ENCODE measurements around the gene CAPN2.

The CAPN2 gene

DNA sequence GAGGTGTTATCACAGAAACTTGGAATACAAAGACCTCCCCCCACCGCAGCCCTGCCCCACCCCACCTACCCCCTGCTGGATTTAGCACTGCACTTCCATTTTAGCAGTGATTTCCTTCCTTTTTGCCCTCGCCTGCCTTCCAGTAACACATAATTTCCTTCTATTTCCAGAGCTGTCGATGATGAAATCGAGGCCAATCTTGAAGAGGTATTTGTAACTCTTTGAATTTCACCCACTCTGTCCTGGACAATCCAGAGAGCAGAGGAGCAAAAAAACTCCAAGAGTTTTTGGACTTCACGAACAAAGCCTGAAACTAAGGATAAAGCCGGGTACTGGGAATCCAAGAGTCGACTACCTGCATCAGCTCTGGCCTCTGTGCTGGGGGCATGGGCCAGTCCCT, 49.1 kb downstream of the CAPN2 start:
- no peak for DNase-seq

DNA sequence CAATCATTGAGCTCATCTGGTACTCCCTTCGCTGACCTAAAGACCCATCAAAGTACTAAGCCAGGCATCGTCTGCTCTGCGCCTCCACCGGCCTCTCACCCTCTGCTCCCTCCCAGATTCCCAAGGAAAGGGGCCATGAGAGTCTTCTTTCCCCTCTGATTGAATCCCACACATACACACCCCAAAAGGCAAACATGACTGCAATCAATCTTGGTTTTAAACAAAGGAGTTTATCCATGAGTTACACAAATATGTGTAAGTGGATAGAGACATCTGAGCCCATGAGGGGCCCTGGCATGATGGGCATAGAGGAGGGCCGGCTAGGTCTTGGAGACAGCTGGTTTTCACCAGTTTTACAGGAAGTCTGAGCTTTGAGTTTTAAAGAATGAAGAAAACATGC, 50.9 kb downstream of the CAPN2 start:
- DNase-seq: no peak

DNA sequence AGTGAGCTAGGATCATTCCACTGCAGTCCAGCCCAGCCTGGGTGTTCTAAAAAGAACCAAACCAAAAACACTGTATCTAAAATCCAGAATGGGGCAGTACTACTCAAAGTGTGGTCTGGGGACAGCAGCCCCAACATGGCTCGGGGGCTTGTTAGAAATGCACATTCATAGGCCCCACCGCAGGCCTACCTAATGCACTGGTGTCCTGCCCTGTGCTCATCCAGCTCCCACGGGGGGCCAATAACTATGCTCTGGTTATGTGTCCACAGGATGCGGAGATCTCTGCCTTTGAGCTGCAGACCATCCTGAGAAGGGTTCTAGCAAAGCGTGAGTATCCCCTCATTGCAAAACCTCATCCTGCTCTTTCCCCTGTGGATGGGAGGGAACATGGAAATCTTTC, 51.5 kb downstream of the CAPN2 start:
- no peak for DNase-seq

DNA sequence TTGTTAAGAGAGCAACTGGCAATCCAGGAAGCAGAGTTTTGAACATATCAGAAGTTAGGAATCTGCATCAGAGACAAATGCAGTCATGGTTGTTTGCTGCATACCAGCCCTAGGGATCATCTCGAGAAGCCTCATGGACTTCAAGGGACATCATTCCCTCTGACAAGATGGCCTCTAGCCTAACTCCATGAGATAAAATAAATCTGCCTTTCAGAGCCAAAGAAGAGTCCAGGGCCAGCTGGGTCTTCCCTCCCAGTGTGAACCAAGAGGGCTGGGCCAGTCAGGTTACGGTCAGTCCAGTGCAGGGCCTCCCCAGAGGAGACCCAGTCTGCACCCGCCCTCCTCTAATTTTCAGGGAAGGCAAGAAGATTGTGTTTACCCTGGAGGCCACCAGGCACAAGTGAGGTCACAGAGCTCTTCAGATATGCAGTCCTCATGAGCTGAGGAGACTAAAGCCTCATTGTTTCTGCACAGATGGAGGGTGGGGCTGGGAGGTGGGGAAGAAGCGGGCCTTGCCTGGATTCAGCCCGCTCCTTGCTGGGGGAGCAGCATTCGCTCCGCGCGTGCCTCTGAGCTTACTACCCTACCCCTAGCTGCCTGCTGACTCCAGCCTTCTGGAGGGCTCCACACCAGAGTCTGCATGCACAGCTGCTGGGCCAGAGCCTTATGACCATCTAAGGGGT, 52.8 kb downstream of the CAPN2 start:
- peak; percentile 58 for DNase-seq

DNA sequence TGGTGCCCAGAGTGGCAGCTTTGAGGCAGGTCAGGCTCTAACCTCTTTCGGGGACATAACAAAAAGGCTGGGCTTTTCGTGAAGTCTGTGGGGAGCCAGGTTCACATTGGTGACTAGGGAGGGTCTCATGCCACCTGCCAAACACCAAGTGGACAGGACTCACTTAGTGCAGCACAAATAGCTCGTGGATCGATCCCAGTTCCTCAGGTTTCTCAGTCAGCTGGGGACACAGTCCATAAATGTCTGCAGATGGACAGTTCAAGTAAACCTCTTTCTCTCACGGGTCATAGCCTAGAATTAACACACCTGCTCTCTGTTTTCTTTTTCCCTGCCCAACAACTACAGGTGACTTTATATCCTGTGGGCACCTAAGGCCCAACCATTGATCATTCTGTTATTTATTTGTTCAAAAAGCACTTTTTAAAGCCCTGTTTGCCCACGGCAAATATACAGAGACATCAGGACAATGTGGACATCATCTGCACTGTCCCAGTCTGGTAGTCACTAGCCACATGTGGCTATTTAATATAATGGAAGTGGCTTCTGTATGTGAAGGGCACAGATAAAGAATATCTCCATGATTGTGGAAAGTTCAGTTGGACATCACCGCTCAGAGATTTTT, 53.5 kb downstream of the CAPN2 start:
- DNase-seq: no peak

DNA sequence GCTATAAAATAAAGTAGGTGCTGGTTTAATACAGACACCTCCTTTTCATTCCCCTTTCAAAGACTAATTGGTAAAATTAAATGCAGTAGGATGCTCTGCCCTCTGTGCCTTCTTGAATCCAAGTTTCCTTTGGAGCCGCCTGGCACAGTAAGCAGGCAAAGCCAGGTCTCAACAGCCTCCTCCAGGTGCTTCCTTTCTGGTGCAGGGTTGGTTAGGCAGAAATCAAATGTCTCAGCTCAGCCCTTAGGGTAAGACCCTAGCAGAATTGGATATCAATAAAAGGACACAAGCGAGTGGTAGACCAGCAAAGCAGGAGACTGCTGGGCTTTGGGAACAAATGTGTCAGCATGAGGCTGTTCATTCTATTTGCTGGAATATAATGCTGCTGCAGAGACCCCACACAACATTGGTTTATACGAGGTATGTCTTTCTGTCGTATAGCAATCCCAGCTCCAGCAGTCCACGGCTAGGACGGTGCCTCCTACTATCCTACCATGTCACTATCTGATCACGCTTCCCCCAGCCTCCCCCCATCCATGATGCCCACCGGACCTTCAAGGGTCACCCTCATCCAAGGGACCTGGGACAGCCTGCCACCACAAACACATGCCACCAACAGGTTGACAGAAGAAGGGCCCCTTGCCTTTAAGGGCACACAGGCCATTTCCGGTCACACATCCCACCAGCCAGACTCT, 58.4 kb downstream of the CAPN2 start:
- DNase-seq: no peak

DNA sequence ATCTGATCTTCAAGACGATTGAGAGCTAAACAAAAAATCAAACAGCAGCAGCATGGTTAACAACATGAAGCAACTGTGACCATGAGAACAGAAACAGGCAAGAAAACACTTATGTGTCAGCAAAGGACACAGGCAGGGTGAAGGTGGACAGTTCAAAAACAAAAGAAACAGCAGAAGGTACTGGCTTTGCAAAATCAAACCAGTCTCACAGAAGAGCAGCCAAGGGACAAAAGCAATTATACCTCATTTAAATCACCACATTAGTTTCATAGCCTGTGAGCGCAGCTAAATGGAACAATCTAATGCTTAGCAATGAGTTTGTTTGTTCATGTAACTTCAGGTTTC, 59.1 kb downstream of the CAPN2 start:
- no peak for DNase-seq

DNA sequence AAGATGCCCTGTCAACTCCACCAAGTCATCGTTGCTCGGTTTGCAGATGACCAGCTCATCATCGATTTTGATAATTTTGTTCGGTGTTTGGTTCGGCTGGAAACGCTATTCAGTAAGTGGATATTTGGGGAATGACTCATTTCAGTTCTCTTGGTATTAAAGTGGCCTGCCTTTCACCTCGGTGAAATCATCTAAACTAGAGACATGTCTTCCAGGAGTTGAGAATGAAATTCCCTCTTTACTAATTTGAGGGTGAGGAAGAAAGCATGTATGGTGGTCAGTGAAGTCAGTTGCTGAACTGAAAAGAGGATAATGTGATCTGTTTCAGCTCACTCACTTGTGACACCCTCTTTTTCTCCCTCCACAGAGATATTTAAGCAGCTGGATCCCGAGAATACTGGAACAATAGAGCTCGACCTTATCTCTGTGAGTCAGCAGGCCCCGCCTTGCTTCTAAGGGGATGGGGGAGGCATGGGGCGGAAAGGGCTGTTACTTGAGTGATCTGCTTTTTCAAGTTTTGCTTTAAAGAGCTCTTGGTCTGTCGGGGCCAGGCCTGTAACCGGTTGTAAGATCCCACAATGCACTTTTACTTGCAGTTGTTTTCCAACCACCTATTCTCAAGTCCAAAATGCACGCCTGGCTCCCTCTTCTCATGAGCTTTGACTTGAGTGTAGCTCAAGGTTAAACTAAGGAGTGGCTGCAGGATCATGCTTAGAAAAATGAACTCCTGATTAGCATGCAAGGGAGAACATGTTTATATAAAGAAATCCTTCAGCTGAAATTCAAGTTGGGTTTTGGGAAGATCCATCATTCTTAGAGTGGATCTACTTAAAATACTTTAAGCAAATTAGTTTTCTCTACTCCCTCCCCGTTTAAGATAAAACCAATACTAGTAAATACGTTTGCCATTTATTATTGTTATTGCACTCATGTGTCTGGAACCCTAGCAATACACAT, 59.8 kb downstream of the CAPN2 start:
- no peak for DNase-seq

DNA sequence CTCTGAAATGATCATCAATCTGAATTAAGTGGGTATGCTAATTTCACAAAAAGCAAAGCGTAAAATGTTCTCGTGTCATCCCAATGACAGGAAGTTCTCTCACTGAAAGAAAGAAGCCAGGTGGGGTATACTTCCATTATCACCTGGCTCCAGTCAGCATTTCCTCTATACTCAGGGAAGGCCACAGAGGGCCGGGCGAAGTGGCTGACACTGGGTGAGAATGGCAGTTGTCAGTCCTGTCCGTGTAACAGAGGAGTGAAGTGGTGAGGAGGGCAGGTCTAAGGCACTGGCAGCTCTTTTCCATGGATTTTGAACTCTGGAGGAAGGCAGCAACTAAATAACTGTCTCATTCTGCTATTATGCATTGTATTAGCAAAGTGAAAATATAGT, 60.4 kb downstream of the CAPN2 start:
- DNase-seq: no peak

DNA sequence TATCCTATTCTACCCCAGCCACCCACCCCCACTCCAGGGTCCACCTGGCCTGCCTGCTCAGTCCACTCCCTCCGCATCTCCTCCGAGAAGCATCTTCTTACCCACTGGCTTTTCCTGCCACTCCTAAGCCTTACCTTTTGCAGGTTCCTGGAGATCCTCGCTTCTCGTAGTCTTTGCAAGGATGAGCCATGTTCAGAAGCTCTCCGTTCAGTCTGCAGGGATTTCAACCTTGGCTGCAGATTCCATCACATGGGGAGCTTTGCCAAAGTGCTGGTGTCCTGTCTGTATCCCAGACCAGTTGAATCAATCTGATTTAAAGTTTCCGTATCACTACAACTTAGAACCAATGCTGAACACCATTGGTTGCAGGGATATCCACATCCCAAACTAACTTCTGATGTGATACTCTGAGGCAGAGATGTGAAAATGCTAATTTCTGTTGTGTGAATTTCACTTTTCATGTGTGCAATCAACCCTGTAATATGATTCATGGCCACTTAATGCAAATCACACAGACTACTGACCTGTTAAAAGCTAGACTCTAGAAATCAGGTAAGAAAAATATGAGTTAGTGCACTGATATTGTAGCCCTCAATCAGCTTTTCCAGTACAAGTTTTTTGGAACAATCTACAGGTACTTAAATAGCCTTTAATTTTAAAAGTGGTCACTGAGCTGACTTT, 61.9 kb downstream of the CAPN2 start:
- DNase-seq: no peak

DNA sequence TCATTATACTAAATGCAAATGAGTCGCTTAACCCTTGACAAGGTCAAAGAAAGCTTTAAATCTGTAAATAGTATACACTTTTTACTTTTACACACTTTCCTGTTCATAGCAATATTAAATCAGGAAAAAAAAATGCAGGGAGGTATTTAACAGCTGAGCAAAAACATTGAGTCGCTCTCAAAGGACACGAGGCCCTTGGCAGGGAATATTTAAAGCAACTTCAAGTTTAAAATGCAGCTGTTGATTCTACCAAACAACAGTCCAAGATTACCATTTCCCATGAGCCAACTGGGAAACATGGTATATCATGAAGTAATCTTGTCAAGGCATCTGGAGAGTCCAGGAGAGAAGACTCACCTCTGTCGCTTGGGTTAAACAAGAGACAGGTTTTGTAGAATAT, 62.7 kb downstream of the CAPN2 start:
- no peak for DNase-seq

DNA sequence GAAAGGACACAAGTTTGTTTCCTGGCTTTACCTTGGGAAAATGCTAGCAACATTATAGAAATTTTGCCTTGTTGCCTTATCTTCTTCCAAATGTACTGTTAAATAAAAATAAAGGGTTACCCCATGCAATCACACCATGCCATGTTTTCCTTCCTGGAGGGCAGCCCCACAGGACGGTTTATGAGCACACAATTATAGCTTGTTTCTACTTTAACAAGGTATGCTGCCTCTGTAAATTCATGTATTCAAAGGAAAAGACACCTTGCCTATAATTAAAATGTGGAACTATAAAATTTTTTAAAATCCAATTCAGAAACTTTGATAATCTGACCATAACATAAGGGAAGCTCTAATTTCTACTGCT, 63.4 kb downstream of the CAPN2 start:
- no peak for DNase-seq

DNA sequence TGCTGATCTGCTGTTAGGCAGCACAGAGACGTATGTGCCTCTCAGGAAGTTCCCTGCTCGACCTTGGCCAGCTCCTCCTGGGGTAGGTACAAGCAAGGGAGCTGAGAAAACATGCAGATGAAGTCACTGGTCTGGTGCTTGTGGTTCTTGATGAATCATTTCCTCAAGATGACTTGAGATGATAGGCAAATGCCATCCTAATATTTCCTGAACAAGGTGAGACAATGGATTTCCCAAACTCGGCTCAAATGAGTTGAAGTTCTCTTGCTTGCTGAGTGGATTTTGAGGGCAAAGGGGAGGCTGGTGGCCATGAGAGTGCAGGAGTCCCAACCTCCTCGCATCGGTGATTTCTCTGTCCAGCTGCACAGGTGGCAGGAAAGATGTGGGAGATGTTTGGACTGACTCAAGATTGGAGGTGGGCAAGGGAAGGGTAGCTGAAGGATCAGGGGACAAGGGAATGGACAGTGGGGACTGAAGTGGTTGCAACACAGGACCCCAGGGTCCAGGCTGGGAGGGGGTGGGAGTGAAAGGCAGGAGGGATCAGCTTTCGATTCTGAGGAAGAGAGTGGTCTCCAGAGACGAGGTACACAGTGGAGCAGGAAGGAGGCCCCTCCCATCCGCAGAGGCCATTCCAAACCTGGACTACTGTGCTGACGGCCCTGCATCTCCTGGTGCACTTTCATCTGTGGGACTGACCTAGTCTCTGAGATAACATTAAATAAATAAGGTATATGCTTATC, 63.9 kb downstream of the CAPN2 start:
- DNase-seq: no peak

DNA sequence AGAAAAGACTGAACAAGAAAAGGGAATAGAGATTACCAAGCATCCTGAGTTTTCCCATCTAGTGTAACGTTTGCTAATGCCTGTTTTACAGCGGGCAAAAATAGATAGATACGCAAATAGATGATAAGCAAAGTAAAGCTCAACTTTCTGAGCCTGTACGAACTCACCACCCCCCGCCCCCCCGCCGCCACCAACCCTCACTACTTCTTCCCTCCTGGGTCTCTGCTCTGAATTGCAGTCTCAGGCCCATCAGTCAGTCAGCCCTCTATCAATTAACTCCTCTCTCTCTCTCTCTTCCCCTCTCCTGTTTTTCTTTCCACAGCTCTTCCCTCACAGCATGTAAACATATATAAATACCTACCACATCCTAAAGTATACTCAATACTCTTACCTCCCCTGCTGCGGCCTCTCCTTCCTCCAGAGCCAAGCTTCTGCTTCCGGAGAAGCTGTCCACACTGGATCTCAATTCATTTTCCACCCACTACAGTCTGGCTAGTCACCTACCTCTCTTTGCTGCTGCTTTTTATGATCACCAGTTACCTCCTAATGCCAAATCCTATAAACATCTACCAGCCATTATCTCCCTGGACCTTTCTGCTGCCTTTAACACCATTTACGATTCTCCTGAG, 64.6 kb downstream of the CAPN2 start:
- peak; percentile 12 for DNase-seq

DNA sequence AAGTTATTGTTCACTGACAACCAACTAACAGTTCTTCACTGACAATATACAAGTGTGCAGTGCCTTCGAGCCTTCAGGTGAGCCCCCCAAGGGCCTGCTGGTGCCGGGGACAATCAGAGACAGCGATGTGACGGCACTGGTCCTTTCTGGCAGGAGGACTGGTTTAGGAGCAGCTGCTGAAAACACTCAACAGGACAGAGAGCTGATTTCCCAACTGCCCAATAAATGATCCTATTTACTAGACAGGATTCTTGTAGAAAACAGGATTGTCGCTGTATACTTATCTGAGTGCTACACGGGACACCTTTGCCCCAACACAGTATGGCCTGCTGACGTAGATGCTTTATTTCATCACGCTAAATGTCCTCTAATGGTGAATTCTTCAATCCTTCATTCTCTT, 68.0 kb downstream of the CAPN2 start:
- no peak for DNase-seq

DNA sequence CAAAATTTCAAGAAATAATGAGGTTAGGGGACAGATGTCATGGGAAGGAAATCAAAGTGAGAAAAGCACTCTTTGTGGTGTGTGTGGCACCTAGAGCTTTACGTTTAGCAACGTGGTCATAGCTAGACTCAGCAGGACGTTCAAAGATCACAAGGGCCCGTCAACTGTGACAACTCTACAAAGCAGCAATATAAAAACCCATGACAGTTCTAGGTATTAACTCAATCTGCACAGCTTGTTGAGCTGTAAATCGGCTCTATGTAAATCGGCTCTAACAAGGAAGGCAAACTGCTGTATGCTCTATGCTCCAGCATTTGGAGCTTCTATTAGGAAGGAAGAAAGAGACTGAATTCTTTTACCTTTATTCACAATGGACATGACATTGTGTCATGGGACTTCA, 68.6 kb downstream of the CAPN2 start:
- DNase-seq: peak; percentile 32

DNA sequence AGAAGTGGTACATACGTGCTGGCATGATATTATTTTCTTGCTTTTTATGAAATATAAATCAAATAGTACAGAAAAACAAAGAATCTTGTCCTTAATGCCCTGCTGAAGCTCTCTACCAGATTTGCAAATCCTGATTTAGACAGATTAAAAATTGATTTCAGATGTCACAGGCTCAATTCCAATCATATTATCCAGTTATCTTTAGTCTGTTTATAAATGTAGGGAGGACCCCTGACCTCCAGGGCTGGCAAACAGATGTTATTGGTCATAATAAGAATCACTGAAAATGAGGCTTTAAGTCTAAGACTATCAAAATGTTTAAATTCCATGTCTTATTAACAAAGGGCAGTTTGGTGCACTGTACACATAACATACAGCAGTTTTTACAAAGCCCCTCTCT, 71.3 kb downstream of the CAPN2 start:
- no peak for DNase-seq

DNA sequence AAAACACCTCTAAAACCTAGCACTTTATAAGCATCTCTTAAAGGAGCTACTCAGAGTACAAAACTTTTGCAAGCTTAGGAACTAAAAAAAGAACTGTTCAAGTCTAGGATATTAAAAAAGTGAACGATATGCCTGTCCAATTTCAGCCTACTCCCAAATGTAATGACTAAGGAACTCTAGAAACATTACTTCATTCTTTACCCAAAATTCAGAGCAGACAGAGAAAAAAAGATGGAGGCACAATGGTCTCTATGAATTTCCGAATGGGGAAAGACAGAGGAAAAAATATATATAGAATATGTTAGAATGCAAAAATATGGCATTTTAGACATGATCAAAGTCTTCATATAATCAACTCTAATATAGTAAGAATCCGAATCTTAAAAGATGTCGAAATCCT, 72.2 kb downstream of the CAPN2 start:
- DNase-seq: no peak

DNA sequence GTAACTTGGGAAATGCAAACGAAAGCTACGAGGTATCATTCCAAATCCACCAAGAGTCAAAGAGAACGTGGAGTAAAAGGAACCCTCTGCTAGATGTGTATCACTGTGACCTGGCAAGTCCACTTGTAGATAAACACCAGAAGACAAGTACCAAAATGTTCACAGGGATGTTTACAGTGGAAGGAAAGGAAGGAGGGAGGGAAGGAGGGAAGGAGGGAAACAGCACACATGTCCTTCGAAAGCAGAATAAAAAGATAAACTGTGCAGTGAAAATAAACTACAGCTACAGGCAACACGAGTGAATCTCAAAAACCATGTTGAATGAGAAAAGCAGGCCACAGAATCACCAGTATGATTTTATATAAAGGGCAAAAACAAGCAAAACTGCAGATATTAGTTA, 73.5 kb downstream of the CAPN2 start:
- no peak for DNase-seq

DNA sequence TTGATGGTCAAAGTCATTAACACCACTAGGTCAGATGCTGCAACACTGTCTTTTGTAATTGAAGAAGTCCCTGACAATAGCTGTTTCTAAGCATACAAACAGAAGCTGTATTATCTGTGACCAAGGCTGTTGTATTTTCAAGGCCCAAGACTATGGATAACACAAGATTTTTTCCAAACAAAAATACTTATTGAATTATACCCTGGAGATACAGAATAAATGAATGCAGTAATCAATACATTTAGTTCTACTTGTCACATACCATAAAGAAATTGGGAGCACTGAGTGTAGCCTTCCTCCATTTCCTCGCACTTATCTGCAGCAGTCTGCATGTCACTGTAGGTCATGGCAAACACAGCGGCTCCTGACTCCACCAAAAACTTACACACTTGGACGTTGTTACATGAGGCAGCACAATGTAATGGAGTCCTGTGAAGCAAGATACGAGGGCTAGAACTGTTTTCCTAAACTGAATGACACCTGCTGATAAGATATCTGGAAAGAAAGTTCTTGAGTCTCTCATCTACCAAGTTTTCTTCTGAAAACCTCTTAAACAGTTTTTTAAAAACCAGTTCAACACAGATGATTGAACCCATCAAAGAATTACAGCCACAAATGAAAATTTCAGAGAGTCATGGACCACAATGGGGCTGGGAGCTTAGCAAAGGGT, 76.5 kb downstream of the CAPN2 start:
- DNase-seq: no peak

DNA sequence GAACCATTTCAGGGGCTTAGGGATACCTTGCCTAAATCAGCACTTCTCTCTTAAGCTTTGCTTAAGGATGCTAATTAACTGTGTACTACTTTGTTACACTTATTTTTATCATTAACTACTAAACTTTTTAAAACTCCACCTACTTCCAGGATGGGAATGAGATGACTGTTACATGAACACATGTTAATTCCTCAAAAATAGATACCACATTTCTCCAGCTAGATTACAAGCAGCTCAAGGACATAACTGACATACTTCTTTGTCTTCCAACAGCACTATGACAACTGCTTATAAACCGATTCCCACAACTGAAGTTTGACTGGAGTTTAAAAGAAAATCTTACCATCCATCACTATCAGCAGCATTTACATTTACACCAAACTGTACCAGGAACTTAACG, 79.7 kb downstream of the CAPN2 start:
- DNase-seq: no peak

Data from eye (tissue), 1 donor.